Esophagus (tissue), 2 donors: ENCODE measurements around the gene MINK1. TPM values are rescaled to one million over a fixed set of nuclear protein-coding genes. Genes with fewer than 3 reads are reported as not detected.

Experiments used
- H3K27ac ChIP-seq, 2 donors: one replicate each; pipeline ENCODE4 v1.5.1; 2013; ENCODE audit warnings: low read depth in 2 of 2, mild to moderate bottlenecking in 2 of 2, inconsistent platforms in 1 of 2, low read length in 1 of 2, moderate library complexity in 1 of 2
- H3K27me3 ChIP-seq, 2 donors: one replicate each; pipeline ENCODE4 v1.6.1; 2013; ENCODE audit warnings: low read length in 2 of 2, control low read depth in 1 of 2, mild to moderate bottlenecking in 1 of 2; ENCODE audit not compliant: insufficient read depth in 2 of 2, control insufficient read depth in 1 of 2
- H3K36me3 ChIP-seq, 2 donors: one replicate each; pipeline ENCODE4 v1.6.1; 2013; ENCODE audit warnings: low read length in 1 of 2; ENCODE audit not compliant: control insufficient read depth in 2 of 2, insufficient read depth in 2 of 2
- H3K4me1 ChIP-seq, 2 donors: one replicate each; pipeline ENCODE4 v1.6.1; 2013; ENCODE audit warnings: low read length in 1 of 2; ENCODE audit not compliant: control insufficient read depth in 2 of 2, insufficient read depth in 2 of 2
- H3K4me3 ChIP-seq, 2 donors: one replicate each; pipeline ENCODE4 v1.5.1; 2013; ENCODE audit warnings: low read length in 2 of 2, mild to moderate bottlenecking in 2 of 2, low read depth in 1 of 2, moderate library complexity in 1 of 2
- H3K9me3 ChIP-seq, 2 donors: one replicate each; pipeline ENCODE4 v1.6.1; 2013; ENCODE audit warnings: mild to moderate bottlenecking in 2 of 2, low read depth in 1 of 2, low read length in 1 of 2, moderate library complexity in 1 of 2; ENCODE audit not compliant: control insufficient read depth in 2 of 2, insufficient read depth in 1 of 2
- WGBS, 2 donors: extraction: QIAGEN DNeasy Blood & Tissue Kit; methylation state at CpG; one replicate each; pipeline ENCODE4 v1.1.7; 2013; 5-methylcytosine and 5-hydroxymethylcytosine counted together
- polyA plus RNA-seq, 2 donors: library from polyadenylated mRNA; stranded (reverse); fragments of 200-250 nt; gene quantifications; one replicate each; pipeline ENCODE4 v1.2.3, GENCODE V29; 2013
- donor health status: healthy with polysubstance abuse.
- donor health status: Bipolar disorder and iron deficiency.

The MINK1 gene
- polyA plus RNA-seq, 2 donors = 86.1 to 161 TPM

- Histone ChIP-seq H3K27me3 (no peaks in the 10 kb centered on the region), H3K4me1 (peaks cover 0 to 9% of the 10 kb centered on the region in 2 donors), H3K4me3 (no peak overlapping the region), H3K9me3 (peaks cover 0 to 3% of the 10 kb centered on the region in 2 donors), H3K36me3 (peaks cover 31 to 76% of the 10 kb centered on the region in 2 donors), H3K27ac (no peak overlapping the region)
- 93 to 95% methylated on average over 13 of the region's 13 CpGs for WGBS, 2 donors
Measured at GRCh38 chr17:4895121-4895520, 62.0 kb downstream of the MINK1 start.

GRCh38 chr17:4895657-4896331 is 62.7 kb downstream of the MINK1 start:
- peaks cover 24 to 70% of the 10 kb centered on the region in 2 donors for H3K36me3 ChIP-seq
- H3K9me3 ChIP-seq = peaks cover 0 to 3% of the 10 kb centered on the region in 2 donors

GRCh38 chr17:4896332-4897197 is 63.4 kb downstream of the MINK1 start:
- H3K36me3 ChIP-seq = peaks cover 21 to 62% of the 10 kb centered on the region in 2 donors
- H3K27me3 ChIP-seq = no peaks in the 10 kb centered on the region
- peaks cover 0 to 9% of the 10 kb centered on the region in 2 donors for H3K4me1 ChIP-seq
- peaks cover 0 to 3% of the 10 kb centered on the region in 2 donors for H3K9me3 ChIP-seq
- no peak overlapping the region for H3K27ac ChIP-seq
- no peak overlapping the region for H3K4me3 ChIP-seq
- 85 to 86% methylated on average over 24 to 27 of the region's 27 CpGs for WGBS, 2 donors

More at GRCh38 chr17:4895657-4896331, 62.7 kb downstream of the MINK1 start:
- 74 to 75% methylated on average over 27 of the region's 27 CpGs for WGBS, 2 donors
- H3K4me1 ChIP-seq = peaks cover 0 to 9% of the 10 kb centered on the region in 2 donors
- H3K27me3 ChIP-seq = no peaks in the 10 kb centered on the region
- H3K27ac ChIP-seq = no peak overlapping the region
- H3K4me3 ChIP-seq = no peak overlapping the region

- no peak overlapping the region for H3K27ac ChIP-seq
- peaks cover 0 to 3% of the 10 kb centered on the region in 2 donors for H3K9me3 ChIP-seq
- WGBS, 2 donors = 68 to 73% methylated on average over 10 of the region's 10 CpGs
- H3K27me3 ChIP-seq = no peaks in the 10 kb centered on the region
- H3K4me1 ChIP-seq = peaks cover 0 to 9% of the 10 kb centered on the region in 2 donors
- H3K36me3 ChIP-seq = peaks cover 21 to 56% of the 10 kb centered on the region in 2 donors
- H3K4me3 ChIP-seq = no peak overlapping the region
Measured at GRCh38 chr17:4897198-4897687, 64.1 kb downstream of the MINK1 start.

- Histone ChIP-seq H3K9me3 (peaks cover 0 to 3% of the 10 kb centered on the region in 2 donors), H3K27me3 (no peaks in the 10 kb centered on the region), H3K4me3 (no peak overlapping the region), H3K4me1 (peaks cover 0 to 10% of the 10 kb centered on the region in 2 donors), H3K36me3 (peaks cover 21 to 50% of the 10 kb centered on the region in 2 donors), H3K27ac (no peak overlapping the region)
- 83 to 87% methylated on average over 5 of the region's 5 CpGs for WGBS, 2 donors
Measured at GRCh38 chr17:4897785-4898184, 64.6 kb downstream of the MINK1 start.

- Histone ChIP-seq H3K27me3 (no peaks in the 10 kb centered on the region), H3K36me3 (peaks cover 19 to 45% of the 10 kb centered on the region in 2 donors), H3K9me3 (peaks cover 0 to 3% of the 10 kb centered on the region in 2 donors), H3K4me3 (no peak overlapping the region), H3K27ac (no peak overlapping the region), H3K4me1 (peaks cover 0 to 15% of the 10 kb centered on the region in 2 donors)
- WGBS, 2 donors = 69 to 78% methylated on average over 8 of the region's 8 CpGs
Measured at GRCh38 chr17:4898351-4898750, 65.2 kb downstream of the MINK1 start.

GRCh38 chr17:4898927-4899326 is 65.8 kb downstream of the MINK1 start:
- peaks cover 14 to 39% of the 10 kb centered on the region in 2 donors for H3K36me3 ChIP-seq
- H3K27ac ChIP-seq = no peak overlapping the region
- H3K4me1 ChIP-seq = peaks cover 0 to 17% of the 10 kb centered on the region in 2 donors
- peak overlapping the region; percentile 30 to 51 for H3K4me3 ChIP-seq
- H3K9me3 ChIP-seq = peaks cover 0 to 3% of the 10 kb centered on the region in 2 donors
- WGBS, 2 donors = 10 to 14% methylated on average over 33 to 34 of the region's 34 CpGs
- no peaks in the 10 kb centered on the region for H3K27me3 ChIP-seq

GRCh38 chr17:4899341-4900230 is 66.4 kb downstream of the MINK1 start, which contains the start of gene C17orf107:
C17orf107 (plus strand) TSS chr17:4899536; CDS start chr17:4899763, 227 bp downstream.
- 8 to 9% methylated on average over 50 to 60 of the region's 60 CpGs for WGBS, 2 donors
- Histone ChIP-seq H3K4me1 (peaks cover 0 to 17% of the 10 kb centered on the region in 2 donors), H3K27ac (no peak within 1 kb of the TSS), H3K4me3 (peak within 1 kb of the TSS; percentile 30 to 51), H3K9me3 (no peaks in the 10 kb centered on the region), H3K36me3 (peaks cover 7 to 32% of the 10 kb centered on the region in 2 donors), H3K27me3 (no peaks in the 10 kb centered on the region)
